Neutrophil (primary cell): ENCODE data around the gene CCDC27.

Experiments used
- H3K27ac ChIP-seq: fragments of 200-600 bp; sonication (generic); 2 replicates; pipeline ENCODE4 v1.5.1; 2016; ENCODE audit warnings: mild to moderate bottlenecking, moderate library complexity
- H3K27me3 ChIP-seq: fragments of 200-600 bp; sonication (generic); 2 replicates; pipeline ENCODE4 v1.6.0; 2016; ENCODE audit warnings: mild to moderate bottlenecking
- H3K36me3 ChIP-seq: fragments of 200-600 bp; sonication (generic); 2 replicates; pipeline ENCODE4 v1.5.1; 2017
- H3K4me1 ChIP-seq, 2 experiments: fragments of 200-600 bp in 1 of 2; sonication (generic) in 1 of 2; 1 replicate in 1 of 2; 2 replicates in 1 of 2; pipeline versions ENCODE4 v1.5.1 to v1.6.1; 2013 to 2016; ENCODE audit warnings: low read depth in 1 of 2, low read length in 1 of 2, mild to moderate bottlenecking in 1 of 2, moderate library complexity in 1 of 2; ENCODE audit not compliant: control insufficient read depth in 1 of 2, insufficient read depth in 1 of 2
- H3K4me3 ChIP-seq, 2 experiments: fragments of 200-600 bp in 1 of 2; sonication (generic) in 1 of 2; 1 replicate in 1 of 2; 2 replicates in 1 of 2; pipeline ENCODE4 v1.5.1; 2013 to 2016; ENCODE audit warnings: low read depth in 1 of 2, low read length in 1 of 2, mild to moderate bottlenecking in 1 of 2, moderate library complexity in 1 of 2
- H3K9me3 ChIP-seq: fragments of 200-600 bp; sonication (generic); 2 replicates; pipeline ENCODE4 v1.5.1; 2016
- TF ChIP-seq, protein P1 (sequence below): fragments of 200-600 bp; sonication (generic); IDR thresholded peaks from 2 replicates; pipeline ENCODE4 v1.5.1; 2016; ENCODE audit warnings: antibody characterized with exemption

The CCDC27 gene

DNA sequence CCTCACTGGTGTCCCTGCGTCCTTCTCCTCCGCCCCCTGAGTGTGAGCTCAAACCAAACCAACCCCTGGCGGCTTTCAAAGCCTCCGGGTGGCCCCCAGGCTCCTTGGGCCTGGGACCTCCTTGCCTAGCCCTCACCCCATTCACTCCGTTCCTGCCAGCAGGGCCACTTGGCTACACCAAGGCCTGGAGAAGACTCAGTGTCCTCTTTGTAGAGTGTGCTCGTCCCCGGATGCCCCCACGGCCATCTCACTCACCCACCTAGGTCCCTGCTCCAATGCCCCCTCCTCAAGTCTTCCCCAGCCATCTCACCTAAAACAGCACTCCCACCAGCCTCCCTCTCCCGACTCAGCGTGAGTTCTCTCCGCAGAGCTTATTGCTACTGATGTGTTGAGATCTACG is 7.2 kb upstream of the CCDC27 start:
- Histone ChIP-seq H3K27me3 (peaks cover 44% of the 10 kb centered on the region), H3K4me3 (no peak overlapping the region), H3K27ac (no peak overlapping the region), H3K4me1 (peaks cover 18 to 20% of the 10 kb centered on the region in 2 experiments), H3K9me3 (no peaks in the 10 kb centered on the region), H3K36me3 (peaks cover 14% of the 10 kb centered on the region)
- TF ChIP-seq, protein P1, sequence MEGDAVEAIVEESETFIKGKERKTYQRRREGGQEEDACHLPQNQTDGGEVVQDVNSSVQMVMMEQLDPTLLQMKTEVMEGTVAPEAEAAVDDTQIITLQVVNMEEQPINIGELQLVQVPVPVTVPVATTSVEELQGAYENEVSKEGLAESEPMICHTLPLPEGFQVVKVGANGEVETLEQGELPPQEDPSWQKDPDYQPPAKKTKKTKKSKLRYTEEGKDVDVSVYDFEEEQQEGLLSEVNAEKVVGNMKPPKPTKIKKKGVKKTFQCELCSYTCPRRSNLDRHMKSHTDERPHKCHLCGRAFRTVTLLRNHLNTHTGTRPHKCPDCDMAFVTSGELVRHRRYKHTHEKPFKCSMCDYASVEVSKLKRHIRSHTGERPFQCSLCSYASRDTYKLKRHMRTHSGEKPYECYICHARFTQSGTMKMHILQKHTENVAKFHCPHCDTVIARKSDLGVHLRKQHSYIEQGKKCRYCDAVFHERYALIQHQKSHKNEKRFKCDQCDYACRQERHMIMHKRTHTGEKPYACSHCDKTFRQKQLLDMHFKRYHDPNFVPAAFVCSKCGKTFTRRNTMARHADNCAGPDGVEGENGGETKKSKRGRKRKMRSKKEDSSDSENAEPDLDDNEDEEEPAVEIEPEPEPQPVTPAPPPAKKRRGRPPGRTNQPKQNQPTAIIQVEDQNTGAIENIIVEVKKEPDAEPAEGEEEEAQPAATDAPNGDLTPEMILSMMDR = no peak

DNA sequence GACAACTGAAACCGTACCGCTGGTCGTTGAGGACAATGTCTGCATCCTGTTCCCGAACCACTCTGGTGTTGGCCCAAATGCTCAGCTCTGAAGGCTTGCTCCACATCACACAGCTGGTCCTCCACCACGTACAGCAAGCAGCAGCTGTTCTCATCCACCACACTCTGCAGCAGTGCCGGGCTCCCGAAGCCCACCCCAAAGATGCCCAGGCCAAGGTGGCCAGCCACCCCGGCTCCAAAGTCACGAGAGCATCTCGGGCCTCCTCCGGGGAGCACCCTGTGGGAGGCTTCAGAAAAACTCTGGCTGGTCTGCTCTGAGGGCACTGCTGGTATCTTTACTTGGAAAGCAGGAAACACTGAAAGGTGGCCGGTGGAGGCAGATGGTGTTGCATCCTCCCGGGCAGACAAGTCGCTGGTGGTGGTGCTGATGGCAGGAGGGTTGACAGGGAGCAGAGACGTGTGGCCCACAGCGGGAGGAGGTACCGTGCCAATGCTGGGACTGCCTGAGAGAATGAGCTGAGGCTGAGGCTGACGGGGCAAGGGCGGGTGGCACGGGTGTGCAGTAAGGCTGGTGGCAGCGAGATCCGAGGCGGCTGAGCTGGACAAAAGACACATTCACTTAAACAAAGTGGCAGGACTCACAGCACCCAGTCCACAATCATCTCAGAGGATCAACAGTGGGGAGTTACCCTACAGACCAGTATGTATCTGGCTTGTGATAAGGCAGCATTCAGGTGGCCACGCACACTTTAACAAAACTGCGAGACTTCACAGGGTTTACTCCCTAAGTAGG is 6.5 kb upstream of the CCDC27 start:
- Histone ChIP-seq H3K27me3 (peaks cover 52% of the 10 kb centered on the region), H3K4me1 (peaks cover 18 to 20% of the 10 kb centered on the region in 2 experiments), H3K9me3 (no peaks in the 10 kb centered on the region), H3K27ac (no peak overlapping the region), H3K4me3 (no peak overlapping the region), H3K36me3 (peaks cover 14% of the 10 kb centered on the region)
- TF ChIP-seq, protein P1 = no peak

DNA sequence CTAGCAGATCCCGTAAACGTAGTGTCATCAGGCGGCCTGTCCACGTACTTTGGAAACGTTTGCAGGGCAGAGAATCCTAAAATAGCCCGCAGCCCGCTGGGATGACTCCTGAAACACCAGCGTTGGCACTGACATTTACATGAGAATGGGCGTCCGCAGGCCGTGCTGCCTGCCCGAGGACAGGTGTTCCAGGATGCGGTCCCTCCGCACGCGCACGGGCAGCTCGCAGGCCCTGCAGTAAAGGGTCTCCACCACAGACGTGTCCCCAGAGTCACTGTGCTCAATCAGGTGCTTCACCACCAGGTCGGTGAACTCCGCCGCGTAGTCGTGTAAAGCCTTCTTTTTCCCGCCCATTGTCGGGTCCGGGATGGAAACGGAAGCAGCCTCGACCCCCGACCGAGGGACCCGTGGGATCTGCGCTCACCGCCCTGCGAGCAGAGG is 5.8 kb upstream of the CCDC27 start:
- H3K27me3 ChIP-seq = peaks cover 58% of the 10 kb centered on the region
- peaks cover 18 to 20% of the 10 kb centered on the region in 2 experiments for H3K4me1 ChIP-seq
- H3K9me3 ChIP-seq = no peaks in the 10 kb centered on the region
- TF ChIP-seq, protein P1 = no peak
- H3K36me3 ChIP-seq = peaks cover 14% of the 10 kb centered on the region
- H3K4me3 ChIP-seq = peak overlapping the region; percentile 57 to 74
- no peak overlapping the region for H3K27ac ChIP-seq

DNA sequence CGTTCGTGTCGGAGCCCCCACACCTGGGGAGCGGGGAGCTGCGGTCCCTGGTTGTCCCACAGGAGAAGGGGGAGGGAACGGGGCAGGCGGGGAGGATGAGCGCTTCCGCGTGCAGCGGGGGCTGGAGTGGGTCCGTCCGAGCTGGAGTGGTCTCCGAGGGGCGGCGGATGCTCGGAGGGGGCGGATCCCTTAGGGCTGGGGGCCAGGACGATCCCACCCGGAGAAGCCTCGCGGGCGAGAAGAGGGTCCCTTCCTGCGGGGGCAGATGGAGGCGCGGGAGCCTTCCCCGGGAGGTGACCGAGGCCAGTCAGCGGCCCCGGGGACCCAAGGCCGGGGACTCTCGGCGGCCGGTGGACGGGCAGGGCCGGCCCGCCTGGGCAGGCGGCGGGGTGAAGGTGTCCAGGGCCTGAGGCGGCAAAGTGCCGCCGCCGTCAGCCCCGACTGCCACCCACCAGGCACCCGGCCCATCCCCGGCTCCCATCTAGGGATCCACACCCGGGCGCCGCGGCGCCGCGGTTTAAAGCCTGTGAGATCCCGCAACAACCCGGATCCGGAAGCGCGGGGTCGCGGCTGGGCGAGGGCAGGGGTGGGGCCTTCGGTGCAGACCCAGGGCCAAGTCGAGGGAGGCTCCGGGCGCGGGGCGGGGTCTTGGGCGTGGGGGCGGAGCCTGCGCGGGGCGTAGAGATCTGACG is 5.3 kb upstream of the CCDC27 start:
- TF ChIP-seq, protein P1 = no peak
- H3K27ac ChIP-seq = no peak overlapping the region
- peak overlapping the region; percentile 57 to 74 for H3K4me3 ChIP-seq
- peaks cover 9% of the 10 kb centered on the region for H3K36me3 ChIP-seq
- H3K4me1 ChIP-seq = peaks cover 18 to 20% of the 10 kb centered on the region in 2 experiments
- H3K27me3 ChIP-seq = peaks cover 60% of the 10 kb centered on the region
- H3K9me3 ChIP-seq = no peaks in the 10 kb centered on the region

DNA sequence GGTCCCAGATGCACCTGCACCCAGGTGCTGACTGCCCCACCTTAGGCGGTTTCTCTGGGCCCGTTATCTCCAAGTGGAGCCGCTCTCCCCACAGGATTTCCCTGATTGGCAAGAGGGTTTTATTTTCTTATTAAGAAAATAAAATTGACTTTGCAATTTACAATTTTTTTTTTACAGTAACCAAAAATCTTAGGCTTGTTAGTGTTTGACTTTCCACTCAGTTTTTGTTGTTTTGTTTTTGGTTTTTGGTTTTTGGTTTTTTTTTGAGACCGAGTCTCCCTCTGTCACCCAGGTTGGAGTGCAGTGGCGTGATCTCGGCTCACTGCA is 4.8 kb upstream of the CCDC27 start:
- H3K27me3 ChIP-seq = peaks cover 60% of the 10 kb centered on the region
- H3K9me3 ChIP-seq = no peaks in the 10 kb centered on the region
- TF ChIP-seq, protein P1 = no peak
- peaks cover 18 to 20% of the 10 kb centered on the region in 2 experiments for H3K4me1 ChIP-seq
- peak overlapping the region; percentile 57 to 74 for H3K4me3 ChIP-seq
- H3K27ac ChIP-seq = no peak overlapping the region
- peaks cover 4% of the 10 kb centered on the region for H3K36me3 ChIP-seq
